Non-pigmented ciliary epithelial cell (primary cell): ENCODE data around the gene SFXN4.
"Not testable (repeated sequence)": the region's sequence is repeated elsewhere in the genome, so short reads cannot be mapped to it uniquely, and the experiment has no call there.

ENCODE experiments used
- DNase-seq: peaks from one replicate; pipeline ENCODE4 v3.0.0-alpha.2; 2010; ENCODE audit warnings: low read depth

Gene SFXN4

GRCh38 chr10:119190954-119191785, 25.7 kb upstream of the SFXN4 start:
- no peak for DNase-seq

- DNase-seq: peak; percentile 99
Observed at GRCh38 chr10:119190353-119190752, 24.8 kb upstream of the SFXN4 start.

GRCh38 chr10:119189811-119190282, 24.3 kb upstream of the SFXN4 start:
- peak; percentile 78 for DNase-seq

DNA sequence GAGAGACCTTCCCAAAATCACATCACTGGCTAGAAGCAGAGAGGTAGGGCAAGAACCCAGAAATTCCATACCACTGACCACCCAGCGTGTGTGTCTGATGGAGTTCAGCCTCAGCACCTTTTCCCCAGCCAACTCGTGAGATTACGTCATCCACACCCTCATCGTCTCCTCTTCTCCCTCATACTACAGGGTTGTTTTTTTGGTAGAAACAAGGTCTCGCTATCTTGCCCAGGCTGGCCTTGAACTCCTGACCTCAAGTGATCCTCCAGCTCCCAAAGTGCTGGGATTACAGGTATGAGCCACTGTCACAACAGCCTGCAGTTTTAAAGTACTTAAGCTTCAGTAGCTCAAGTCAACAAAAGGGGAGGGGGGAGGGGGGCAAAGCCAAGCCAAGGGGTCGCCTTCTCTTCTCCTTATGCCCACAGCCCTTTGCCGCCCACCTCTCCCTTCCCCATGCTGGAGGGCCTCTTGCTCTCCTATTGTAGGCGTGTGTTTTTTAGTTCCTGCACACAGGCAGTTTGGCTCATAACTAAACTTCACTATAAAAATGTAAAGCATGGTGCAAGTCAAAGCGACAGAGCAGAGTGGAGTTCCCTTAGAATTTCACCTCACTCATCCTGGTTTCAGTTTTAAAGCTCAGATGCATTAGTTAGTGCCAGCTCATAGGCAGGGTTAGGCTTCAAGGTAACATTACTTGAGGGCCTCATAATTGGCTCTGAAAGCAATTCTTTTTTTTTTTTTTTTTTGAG, 18.3 kb upstream of the SFXN4 start:
- DNase-seq: no peak

DNA sequence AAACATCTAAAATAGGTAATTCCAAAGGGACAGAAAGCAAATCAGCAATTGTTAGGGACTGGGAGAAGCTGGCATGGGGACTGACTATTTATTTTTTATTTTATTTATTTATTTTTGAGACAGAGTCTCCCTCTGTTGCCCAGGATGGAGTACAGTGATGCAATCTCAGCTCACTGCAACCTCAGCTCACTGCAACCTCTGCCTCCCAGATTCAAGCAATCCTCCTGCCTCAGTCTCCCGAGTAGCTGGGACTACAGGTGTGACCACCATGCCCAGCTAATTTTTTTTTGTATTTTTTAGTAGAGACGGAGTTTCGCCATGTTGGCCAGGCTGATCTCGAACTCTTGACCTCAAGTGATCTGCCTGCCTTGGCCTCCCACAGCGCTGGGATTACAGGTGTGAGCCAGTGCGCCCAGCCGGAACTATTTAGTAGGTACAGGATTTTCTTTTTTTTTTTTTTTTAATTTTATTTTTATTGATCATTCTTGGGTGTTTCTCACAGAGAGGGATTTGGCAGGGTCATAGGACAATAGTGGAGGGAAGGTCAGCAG, 15.4 kb upstream of the SFXN4 start:
- not testable (repeated sequence) for DNase-seq

DNA sequence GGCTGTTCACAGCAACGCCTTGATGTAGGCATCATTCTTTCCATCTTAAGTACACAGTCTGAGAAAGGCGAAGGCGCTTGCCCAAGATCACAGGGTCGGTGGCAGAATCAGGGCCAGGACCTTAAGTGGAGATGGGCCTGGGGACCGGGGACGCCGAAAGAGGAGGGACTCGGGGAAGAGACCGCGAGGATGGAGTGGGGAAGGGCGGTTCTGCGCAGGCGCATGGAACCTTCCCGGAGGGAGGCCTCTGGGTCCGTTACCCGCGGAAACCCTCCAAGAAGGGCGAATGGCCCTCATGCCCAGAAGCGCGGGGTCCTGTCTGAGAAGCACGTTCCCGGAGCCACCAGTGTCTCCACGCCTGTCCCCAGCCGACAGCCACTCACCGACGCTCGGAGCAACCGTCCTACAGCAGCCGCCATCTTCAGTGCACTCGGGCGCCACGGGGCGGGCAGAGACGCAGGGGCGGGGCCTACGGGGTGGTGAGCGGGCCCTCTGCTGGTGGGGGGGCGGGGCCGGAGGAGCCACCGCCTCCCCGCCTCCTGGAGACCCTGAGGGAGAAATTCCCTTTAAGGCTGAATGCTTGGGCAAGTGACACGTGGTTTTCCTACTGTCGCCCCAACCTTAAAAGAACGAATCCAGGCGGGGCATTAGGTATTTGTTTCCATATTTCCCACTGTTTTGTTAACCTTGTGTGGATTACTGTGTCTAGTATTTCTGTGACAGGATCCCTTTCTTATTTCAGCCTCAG, 13.0 kb upstream of the SFXN4 start, which contains the start of gene PRDX3:
PRDX3 (minus strand) TSS at position 441 of the 748 bp plus-strand sequence; CDS start at position 419, 22 bp downstream.
- DNase-seq: no peak

DNA sequence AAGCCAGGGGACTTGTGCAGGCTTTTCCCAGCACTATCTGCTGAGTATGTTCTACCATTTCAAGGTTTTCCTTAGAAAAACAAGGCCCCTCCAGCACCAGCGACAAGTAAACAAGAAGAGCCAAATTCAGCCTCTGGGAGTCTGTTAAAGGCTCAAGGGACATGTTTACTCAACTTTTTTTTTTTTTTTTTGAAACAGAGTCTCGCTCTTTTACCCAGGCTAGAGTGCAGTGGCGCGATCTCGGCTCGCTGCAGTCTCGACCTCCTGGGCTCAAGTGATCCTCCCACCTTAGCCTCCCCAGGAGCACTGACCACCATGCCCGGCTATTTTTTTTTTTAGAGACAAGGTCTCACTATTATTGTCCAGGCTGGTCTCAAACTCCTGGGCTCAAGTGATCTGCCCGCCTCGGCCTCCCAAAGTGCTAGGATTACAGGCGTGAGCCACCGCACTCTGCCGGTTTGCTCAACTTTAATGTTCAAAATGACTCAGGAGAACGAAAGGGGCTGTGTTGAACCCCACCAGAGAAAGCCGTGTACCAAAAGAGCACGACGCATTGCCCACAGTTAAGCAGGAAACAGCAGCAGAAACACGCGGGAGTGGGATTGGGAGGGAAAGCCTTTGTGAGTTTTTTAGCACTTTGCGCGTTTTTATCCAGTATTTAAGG, 12.3 kb upstream of the SFXN4 start:
- no peak for DNase-seq

DNA sequence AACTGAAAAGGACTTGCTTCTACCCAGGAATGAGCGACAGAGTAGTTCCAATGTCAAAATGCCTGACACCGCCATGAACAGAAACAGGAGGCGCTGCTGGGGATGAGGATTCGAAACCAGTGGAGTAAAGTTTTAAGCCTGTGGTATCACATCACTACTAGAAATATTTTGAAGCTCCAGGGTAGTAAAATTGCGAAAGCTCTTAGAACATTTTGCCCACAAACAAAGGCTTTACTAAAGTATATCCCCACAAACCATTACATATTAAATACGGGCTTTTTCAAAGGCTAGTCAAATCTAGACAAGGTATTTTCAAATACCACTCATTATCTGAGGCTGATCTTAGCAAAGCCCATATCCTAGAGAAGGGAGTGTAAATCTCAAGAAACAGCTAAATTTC, 10.7 kb upstream of the SFXN4 start:
- no peak for DNase-seq

GRCh38 chr10:119174109-119174508, 8.6 kb upstream of the SFXN4 start:
- no peak for DNase-seq

- DNase-seq: no peak
Observed at GRCh38 chr10:119167041-119167440, 1.5 kb upstream of the SFXN4 start.

GRCh38 chr10:119166564-119166963, 1.1 kb upstream of the SFXN4 start:
- no peak for DNase-seq

GRCh38 chr10:119166118-119166500, 595 bp upstream of the SFXN4 start:
- no peak for DNase-seq

- DNase-seq: no peak
Observed at GRCh38 chr10:119162452-119163092, 2.9 kb downstream of the SFXN4 start.

GRCh38 chr10:119161680-119162451, 3.6 kb downstream of the SFXN4 start:
- no peak for DNase-seq

DNA sequence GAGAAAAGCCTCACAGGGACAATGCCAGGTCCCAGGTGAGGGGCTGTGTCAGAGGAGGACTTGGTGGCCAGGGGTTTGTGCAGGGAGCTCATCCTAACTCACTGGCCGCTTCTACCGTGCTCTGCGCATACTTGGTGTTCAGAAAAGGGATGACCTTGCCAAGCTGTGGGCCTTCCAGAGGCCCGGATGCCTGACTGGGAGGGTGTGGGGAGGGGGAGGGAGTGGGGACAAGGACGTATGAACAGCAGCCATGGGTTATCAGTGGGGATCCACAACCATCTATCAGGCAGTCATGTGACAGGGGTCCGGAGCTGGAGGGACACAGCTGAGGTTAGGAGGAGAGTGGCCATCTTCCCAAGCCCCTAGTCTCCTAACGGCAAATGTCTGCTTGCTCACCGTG, 6.2 kb downstream of the SFXN4 start:
- no peak for DNase-seq

GRCh38 chr10:119153661-119154060, 11.9 kb downstream of the SFXN4 start:
- no peak for DNase-seq

DNA sequence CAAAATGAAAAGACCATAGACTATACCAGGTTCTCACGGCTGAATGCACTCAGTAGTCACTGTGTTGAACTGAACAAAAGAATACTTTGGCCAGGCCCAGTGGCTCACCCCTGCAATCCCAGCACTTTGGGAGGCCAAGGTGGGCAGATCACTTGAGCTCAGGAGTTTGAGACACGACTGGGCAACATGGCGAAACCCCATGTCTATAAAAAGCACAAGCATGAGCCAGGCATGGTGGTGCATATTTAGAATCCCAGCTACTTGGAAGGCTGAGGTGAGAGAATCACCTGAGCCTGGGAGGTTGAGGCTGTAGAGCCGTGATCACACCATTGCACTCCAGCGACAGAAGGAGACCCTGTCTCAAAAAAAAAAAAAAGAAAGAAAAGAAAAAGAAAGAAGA, 12.5 kb downstream of the SFXN4 start:
- no peak for DNase-seq

- not testable (repeated sequence) for DNase-seq
Observed at GRCh38 chr10:119151601-119152000, 13.9 kb downstream of the SFXN4 start.

- DNase-seq: no peak
Observed at GRCh38 chr10:119149729-119150128, 15.8 kb downstream of the SFXN4 start.

DNA sequence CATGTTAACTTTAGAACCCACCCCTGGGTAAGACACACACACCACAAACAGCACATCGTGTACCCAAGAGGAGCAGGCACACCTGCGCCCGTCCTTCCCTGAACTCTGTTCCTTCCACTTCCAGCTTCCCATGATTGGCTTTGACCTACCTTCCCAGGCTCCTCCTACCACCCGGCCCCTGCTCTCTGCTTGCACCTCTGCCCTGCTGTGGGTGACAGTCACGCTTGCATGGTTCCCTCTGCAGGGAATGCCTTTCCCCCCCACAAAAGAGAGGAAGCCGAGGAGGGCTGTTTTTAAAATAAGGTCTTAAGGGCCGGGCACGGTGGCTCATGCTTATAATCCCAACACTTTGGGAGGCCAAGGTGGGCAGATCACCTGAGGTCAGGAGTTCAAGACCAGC, 16.4 kb downstream of the SFXN4 start:
- no peak for DNase-seq
